Fibroblast of lung (primary cell): ENCODE results near the gene HAND1.

Source experiments
- EZH2 ChIP-seq: IDR thresholded peaks from 2 replicates; pipeline ENCODE4 v1.5.1; 2012; ENCODE audit warnings: low read length, control low read depth, mild to moderate bottlenecking; ENCODE audit errors: missing control alignments
- TF ChIP-seq, protein P1 (sequence below), 2 donors: IDR thresholded peaks in 1 of 2; conservative IDR thresholded peaks in 1 of 2; 1 replicate in 1 of 2; 2 replicates in 1 of 2; pipeline ENCODE4 v1.5.1; 2011 to 2012; ENCODE audit warnings: low read length in 2 of 2, control low read depth in 1 of 2, inconsistent platforms in 1 of 2, low read depth in 1 of 2, mild to moderate bottlenecking in 1 of 2

DNA sequence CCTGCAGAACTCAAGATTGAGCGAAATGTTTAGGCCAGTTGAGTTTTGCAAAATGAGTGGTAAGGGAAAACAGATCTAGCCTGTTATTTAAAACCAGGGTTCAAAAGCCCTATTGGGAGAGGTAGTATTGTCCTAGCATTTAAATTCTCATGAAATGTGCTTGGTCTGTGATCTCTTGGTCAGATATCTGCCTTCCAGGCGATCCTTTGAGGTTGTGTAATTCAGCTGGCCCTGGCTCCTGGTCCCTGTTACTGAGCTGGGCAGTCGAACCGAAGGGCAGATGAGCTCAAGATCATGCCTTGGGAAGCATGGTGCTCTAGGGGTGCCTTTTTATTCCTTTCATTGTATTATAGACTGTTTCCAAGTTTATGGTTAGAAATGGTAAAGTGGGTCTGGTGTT, 17.9 kb downstream of the HAND1 start:
- TF ChIP-seq, protein P1, sequence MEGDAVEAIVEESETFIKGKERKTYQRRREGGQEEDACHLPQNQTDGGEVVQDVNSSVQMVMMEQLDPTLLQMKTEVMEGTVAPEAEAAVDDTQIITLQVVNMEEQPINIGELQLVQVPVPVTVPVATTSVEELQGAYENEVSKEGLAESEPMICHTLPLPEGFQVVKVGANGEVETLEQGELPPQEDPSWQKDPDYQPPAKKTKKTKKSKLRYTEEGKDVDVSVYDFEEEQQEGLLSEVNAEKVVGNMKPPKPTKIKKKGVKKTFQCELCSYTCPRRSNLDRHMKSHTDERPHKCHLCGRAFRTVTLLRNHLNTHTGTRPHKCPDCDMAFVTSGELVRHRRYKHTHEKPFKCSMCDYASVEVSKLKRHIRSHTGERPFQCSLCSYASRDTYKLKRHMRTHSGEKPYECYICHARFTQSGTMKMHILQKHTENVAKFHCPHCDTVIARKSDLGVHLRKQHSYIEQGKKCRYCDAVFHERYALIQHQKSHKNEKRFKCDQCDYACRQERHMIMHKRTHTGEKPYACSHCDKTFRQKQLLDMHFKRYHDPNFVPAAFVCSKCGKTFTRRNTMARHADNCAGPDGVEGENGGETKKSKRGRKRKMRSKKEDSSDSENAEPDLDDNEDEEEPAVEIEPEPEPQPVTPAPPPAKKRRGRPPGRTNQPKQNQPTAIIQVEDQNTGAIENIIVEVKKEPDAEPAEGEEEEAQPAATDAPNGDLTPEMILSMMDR (conservative IDR thresholded peaks at IDR 0.05 in 1 of 2, IDR thresholded peaks at IDR 0.05 in 1 of 2; ENCODE audit: low read depth in 1 of 2, low read length in 2 of 2): no peak
- TF ChIP-seq EZH2: no peak
